NCI-H82 treated with DMSO at 0.1 percent for 48 hours (cell line): ENCODE data around the gene ARHGEF25.
"Not testable (repeated sequence)": the region's sequence is repeated elsewhere in the genome, so short reads cannot be mapped to it uniquely, and the experiment has no call there.

ENCODE experiments used
- DNase-seq: peaks from one replicate; lab custom pipeline; 2025; ENCODE audit not compliant: unreplicated experiment; lab: John Stamatoyannopoulos, UW

ARHGEF25 gene

DNA sequence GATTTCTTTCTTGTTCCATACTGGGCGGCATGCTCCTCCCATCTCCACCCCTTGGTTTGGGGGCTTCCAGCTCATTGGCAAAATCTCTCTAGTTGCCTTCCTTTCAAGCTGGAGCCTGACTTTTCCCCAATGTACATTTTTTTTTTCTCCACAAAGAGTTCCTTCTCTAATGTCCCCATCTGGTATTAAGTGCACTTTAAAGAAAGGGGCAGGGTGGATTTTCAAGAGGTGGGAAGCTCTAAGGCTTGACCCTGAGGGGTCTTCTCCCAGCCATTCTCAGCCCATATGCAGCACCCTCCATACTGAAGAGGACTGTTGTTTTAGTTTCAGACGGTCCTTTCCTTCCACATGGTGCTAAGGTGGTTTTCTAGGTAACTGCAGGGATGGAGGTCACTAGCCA, 26.1 kb upstream of the ARHGEF25 start:
- DNase-seq, result no peak

DNA sequence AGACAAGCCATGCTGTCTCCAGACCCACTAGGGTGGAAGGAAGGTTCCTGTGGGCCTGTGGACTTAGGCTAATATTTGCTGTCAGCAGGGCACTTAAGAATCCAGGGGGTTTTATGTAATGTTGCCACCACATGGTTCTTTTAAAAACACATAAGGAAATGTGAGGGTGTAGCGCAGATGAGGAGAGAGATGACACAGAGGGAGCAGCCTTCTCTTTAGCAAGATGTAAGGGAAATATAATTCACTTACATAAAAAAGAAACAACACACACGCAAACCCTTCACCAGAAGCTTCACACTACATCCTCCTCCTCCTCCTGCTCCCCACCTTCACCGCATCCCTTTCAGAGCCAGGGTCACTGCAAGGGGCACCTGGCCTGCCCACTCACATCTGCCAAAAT, 25.1 kb upstream of the ARHGEF25 start:
- DNase-seq, result no peak

DNA sequence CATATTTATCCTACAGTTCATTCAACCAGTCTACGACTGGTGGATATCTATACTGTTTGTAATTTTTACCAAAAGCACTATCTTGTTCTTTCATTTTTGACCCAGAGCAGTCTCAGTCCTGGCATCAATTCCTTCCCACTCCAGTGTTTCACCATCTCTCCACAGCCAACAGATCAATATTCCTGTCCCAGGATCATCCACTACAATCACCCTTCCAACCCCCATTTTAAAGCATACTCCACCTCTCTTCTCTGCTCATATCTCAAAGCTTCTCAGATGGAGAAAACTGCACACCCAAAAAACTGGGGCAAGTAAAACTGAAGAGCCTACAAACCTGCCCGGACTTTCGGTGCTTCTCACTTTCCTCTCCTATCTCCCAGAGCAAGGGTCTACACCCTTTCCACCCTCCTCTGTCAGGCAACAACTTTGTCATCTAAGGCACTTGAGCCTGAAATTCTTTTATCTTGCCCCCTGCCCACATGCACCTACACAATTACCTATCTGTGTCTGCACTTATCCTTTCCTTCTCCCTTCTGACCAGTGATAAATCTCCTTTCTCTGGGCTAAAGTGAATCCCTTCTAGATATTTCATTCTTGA, 24.3 kb upstream of the ARHGEF25 start:
- DNase-seq, result no peak

DNA sequence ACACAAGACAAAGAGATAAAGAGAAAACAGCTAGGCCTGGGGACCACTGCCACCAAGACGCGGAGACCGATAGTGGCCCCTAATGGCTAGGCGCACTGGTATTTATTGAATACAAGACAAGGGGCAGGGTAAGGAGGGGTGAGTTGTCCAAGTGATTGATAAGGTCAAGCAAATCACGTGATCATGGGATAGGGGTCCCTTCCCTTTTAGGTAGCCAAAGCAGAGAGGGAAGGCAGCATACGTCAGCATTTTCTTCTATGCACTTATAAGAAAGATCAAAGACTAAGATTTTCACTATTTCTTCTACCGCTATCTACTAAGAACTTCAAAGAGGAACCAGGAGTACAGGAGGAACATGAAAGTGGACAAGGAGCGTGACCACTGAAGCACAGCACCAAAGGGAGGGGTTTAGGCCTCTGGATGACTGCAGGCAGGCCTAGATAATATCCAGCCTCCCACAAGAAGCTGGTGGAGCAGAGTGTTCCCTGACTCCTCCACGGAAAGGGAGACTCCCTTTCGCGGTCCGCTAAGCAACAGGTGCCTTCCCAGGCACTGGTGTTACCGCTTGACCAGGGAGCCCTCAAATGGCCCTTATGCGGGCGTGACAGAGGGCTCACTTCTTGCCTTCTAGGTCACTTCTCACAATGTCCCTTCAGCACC, 22.2 kb upstream of the ARHGEF25 start:
- not testable (repeated sequence) for DNase-seq

DNA sequence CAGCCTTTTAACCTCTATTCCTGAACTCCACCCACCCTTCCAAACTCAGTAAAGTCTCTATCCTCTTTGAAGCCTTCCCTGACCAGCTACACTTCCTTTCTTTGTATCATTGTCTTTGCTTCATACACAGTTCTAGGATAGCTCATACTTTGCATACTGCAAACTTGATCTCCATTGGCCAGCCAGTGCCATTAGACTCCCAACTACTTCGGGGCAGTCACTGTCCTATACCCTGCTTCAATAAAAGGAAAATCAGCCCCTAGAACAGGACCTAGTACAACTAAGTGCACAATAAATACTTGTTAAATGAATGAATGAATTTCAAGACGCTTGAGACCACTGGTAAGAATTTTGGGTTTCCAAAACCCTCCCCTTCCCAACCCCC, 20.8 kb upstream of the ARHGEF25 start:
- DNase-seq, result no peak

DNA sequence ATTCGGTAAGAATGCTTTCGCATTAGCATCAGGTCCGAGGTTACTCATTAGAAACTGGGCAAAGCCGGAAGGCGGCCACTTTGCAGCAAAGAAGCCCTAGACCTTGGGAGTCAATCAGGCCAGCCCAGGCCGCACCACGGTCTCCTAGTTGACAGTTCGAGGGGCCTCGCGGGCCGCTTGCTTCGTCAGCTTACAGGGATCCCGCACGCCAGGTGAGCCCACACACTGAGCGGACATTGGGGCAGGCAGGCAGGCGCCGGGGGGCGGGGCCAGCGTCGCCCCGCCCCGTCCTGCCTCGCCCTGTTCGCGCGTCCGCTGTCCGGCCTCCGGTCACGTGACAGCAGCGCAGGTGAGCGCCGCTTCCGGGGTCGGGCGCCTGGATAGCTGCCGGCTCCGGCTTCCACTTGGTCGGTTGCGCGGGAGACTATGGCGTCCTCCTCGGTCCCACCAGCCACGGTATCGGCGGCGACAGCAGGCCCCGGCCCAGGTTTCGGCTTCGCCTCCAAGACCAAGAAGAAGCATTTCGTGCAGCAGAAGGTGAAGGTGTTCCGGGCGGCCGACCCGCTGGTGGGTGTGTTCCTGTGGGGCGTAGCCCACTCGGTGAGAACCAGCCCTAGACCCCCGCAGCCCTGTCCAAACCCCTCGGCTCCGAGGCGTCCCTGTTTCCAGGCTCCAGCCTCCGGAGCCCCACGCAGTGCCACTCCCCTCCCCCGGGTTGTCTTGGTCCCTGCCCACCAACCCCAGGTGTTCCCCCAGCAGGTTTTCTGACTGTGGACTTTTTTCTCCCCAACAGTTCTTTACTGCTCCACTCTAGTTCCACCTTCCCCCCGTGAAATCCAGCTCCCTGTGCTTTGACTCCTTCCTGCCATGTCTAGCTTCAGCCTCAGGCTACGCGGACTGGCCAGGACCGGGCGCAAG, 20.1 kb upstream of the ARHGEF25 start, which contains the start of gene PIP4K2C:
Gene PIP4K2C (plus strand): TSS at position 329 of the 918 bp plus-strand sequence. CDS start 98 bp downstream, at position 427.
- peak; percentile 31 for DNase-seq

DNA sequence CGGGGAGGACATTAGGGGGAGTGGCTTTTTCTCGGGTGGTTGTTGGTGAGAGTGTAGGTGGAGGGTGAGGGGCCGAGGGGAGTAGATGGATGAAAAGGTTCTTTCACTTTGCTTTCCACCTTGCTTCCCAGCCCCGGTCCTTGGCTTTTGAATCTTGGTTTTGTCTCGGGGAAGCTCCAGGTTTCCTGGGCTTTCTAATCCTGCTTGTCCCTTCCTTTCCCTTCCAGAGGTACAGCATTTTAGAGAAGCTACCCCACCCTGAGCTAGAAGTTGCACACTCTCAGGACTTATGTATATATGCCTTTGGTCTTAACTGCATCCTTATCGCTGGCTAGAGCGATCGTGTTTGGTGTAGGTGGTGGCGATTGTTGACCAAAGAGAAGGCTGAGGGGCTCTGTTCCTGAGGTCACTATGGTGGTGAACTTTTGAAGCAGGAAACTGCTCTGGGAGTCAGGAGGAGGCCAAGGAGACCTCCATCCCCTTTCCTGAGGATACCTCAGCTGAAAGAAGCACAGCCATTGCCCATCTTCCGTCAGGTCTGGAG, 19.4 kb upstream of the ARHGEF25 start:
- no peak for DNase-seq

DNA sequence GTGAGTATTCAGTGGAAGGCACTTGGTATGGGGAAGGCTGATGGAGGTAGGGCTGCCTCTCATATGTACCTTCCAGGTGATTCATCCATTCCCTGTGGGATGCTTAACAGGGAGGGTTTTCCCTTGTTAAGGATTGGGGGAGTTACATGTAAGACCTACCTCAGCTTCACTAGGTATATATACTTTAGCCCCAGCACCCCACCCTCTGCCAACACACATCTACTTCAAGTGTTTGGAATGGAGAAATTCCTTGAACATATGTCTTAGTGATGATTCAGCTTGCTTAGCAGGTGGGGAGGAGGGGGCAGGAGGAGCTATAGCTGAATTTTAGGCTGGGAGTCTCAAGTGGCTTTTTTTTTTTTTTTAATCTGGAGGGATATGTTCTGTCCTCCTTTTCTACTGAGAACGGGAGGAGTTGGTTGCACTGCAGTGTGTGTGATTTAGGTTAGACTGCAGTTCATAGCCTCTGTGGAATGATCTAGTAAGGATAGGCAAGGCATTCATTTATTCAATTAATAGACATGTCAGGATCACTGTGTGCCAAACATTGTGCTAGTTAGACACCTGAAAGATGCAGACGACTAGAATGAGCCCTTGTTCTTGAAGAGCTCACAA, 18.6 kb upstream of the ARHGEF25 start:
- no peak for DNase-seq

DNA sequence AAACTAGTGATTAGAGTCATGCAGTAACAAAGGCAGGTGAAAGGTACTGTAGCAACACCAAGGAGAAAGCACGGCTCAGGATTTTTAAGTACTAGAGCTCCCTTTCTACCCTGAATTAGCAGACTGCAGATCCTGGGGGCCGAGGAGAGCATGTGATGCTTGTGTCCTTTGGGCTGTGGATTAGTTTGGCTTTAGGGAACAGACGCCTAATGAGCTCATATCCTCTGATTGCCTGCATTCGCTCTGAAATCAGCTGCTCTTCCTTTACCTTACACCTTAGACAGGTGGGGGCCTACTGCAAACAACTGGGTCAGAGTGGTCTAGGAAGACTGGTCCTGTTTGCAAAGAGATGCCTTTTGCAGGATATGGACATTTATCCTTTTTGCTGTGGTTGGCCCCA, 18.0 kb upstream of the ARHGEF25 start:
- DNase-seq, result peak; percentile 69

DNA sequence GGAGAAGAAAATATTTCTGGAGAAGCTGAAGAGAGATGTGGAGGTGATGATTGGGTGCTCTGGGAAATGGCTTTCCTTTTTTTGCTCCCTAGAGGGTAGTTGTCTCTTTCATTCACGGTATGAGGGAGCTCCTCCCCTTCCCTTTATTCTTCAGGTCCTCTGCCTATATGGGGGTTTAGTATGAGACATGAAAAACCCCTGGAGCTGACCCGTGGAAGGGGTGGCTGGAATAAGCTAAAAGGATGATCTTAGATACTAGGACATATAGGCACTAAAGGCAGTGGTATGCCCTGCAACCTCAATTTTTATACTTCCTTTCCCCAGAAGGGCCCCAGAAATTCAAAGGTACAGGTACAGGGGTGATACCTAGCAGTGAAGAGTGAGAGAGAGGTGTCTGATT, 10.8 kb upstream of the ARHGEF25 start:
- DNase-seq, result no peak

DNA sequence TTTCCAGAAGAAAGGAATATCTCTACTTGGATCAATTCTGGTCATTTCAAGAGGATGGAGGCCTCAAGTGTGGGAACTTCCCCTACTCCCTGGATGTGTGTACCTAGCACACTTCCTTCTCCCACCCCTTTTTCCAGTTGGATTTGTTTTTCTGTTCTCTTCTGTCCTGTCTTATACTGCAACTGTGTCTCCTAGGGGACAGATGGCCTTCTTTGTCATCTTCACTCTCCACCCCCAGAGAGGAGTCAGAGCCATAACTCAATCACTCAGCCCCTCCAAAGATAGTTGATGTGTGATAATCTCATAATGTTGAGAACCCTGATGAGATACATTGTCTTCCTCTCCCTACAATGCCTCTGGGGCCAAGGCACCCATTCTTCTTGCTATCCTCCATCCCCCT, 8.7 kb upstream of the ARHGEF25 start:
- DNase-seq, result peak; percentile 58

DNA sequence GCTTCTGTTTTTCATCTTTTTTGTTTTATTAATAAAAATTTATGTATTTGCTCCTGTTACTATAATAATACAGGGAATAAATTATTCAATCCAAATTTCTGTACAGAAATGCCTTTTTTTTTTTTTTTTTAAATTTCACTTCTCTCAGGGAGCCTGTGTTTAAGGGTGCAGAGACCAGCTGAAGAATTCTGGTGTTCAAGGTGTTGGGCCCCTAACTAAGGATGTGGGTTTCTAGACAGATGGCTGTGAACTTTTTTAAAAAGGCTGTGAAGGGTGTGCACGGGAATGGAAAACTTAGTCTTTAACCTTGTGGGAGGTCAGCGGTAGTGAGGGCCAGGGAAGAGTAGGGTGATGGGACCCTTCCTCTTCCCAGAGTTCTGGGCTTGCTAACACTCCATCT, 7.9 kb upstream of the ARHGEF25 start:
- DNase-seq, result no peak

DNA sequence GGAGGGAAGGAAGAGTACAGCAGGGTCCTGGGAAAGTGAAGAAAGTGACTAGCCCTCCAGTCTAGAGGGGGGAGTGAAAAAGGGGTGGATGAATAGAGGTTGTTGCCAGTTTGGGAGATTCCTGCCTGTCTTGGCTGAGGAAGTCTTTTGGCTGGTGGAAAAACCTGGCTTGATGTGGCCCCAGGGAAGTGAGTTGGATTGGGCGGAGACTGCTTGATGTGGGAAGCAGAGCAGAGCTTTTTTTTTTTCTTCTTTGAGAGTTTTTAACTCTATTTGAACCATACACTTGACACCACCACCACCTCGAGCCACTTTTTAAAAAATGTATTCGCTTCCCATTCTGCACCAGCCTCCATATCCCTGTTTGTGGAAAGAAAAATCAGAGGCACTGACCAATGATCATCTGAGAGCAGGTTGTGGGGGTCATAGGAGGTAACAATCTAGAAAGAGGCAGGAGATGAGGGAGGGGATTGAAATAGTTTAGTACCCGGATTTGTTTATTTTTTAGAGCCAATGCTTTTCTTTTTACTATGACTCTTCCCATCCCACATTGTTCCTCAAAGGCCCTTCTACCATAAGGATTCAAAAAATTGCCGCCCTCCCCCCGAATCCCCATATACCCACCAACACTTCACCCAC, 7.3 kb upstream of the ARHGEF25 start:
- no peak for DNase-seq

DNA sequence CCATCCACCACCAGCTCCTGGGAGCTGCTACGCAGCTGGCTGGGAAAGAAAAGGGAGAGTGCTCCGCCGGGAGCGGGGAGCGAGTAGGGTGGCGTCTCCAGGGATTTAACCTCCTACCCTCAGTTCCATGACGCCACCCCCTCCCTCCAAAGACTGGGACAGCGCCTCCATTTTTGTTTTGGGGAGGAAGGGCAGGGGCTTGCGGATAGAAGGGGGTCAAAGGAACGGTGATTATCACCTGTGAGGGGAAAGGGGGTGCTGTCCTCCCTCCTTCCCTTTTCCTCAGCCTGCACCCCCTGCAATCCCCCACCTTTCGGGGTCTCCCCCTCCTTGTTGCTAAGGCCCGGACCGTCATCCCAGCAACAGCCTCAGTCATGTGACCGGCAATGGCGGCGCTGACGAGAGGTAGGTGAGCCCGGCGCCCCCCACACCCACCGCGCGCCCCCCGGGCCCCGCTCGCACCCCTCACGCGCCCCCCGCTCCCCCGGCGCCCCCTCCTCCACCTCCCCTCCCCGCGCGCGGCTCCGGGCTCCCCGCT, 6.7 kb upstream of the ARHGEF25 start, which contains the start of gene DTX3:
Gene DTX3 (plus strand): TSS at position 371 of the 538 bp plus-strand sequence. CDS start 1,694 bp downstream, outside the sequence.
- DNase-seq, result peak; percentile 26

DNA sequence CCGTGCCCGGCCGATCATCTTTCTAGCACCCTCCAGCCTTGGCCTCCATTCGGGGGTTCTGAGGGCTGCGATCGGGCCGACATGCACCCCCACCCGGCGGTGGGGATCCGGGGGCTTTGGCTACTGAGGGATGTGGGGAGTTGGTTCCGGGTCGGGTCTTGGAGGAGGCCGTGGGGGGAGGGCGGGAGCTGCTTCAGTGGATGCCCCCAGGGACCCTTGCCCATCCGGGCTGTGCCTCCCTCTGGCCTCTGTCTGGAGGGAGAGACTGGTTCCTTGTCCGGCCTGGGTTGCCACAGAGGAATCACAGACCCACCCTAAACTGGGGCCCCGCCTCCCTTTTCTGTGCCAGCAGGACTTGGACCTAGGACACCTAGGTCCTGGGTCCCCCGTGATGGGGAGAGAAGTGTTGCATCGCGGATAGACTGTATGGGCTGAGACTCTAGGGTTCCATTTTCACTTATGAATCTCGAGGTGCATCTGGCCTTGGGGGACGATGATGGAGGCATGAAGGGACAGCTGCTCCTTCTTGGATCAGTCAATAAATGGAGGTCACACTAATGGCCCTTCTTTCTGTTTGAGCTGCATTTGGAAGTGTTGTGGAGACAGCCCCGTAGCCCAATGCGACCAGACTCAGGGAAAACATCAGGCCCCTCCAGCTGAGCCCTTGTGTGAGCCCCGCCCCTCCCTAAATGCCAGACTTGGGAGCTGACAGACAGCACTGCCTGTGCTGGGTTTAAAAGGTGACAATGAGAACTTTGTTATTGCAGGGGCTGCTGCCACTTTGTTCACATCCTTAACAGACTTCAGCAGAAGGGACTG, 6.0 kb upstream of the ARHGEF25 start:
- no peak for DNase-seq

DNA sequence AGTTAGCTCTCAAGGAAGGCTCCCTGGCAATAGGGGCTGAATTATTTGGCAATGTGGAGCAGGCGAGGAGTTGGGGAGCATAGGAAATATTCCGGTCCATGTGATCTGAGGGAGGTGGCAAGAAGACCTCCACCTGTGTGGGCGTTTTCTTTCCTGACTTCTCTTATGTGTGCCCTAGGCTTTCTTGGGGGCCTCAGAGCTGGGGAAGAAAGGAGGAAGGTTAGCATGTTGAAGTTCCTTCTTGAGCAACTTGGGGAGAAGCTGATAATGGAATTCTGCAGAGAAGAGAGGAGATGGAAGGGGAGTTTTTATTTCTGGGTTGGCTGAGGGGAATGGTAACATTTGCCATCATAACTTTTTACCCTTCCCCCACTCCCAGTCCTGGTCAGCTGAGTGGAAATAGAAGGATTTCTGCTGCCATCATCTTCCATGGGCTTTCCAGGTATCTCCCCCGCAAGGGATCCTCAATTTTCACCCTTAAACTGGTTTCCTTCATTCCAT, 5.4 kb upstream of the ARHGEF25 start:
- DNase-seq, result no peak

DNA sequence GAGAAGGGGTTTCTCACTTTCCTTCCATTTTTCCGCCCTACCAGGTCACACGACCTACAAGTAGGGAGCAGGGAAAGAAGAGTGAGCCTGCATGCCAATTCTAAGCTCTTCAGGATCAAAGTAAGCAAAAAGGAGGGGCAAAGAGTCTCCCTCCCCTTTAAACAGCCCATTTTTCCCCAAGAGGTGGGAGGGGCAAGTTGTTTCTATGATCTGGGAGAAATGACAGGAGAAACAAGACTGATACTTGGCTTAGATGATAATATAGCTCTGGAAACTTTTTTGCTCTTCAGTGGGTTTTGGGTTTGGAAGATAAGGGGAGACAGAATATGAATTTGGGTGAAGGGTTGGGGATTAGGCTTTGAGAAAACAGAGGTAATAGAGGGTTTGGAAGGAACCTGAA, 4.8 kb upstream of the ARHGEF25 start:
- DNase-seq, result no peak

DNA sequence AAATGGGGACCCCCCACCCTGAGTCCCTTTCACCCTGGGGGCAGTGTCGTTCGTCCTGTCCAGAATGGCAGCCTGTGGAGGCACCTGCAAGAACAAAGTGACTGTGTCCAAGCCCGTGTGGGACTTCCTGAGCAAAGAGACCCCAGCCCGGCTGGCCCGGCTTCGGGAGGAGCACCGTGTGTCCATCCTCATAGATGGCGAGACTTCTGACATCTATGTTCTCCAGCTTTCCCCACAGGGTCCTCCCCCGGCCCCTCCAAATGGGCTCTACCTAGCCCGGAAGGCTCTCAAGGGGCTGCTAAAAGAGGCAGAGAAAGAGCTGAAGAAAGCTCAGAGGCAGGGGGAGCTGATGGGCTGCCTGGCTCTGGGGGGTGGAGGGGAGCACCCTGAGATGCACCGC, 4.4 kb upstream of the ARHGEF25 start:
- no peak for DNase-seq

DNA sequence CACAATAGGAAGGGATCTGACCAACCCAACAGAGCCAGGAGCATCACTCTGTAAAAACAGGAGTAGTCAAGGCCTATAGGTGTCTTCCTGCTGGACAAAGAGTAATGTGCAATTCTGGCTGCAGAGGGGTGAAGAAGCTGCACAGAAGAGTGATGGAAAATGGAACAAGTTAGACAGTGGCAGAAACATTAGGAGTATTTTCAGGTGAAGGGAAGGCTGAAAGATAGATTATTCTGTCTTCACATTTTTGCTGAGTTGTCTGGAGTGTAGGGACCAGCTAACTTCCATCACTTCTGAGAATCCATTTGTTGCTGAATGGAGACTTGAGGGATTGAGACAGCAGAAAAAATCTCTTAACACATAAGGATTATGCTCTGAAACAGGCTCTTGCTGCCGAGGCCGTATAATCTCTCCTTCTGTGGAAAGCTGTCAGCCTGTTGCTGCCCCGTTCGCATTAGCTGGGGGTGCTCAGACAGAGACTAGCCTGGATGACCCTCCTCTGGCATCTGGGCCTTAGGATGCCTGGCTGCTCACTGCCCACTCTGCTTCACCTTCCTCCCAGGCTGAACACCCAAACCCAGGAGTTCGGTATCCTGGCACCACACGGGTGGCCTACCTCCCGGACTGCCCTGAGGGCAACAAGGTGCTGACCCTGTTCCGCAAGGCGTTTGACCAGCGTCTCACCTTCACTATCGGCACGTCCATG, 3.1 kb upstream of the ARHGEF25 start:
- peak; percentile 70 for DNase-seq
